Activated CD8-positive, alpha-beta T cell treated with anti-CD3 and anti-CD28 coated beads for 36 hours (primary cell): Measurements from ENCODE around the gene RBFOX1. TPM values are rescaled to one million over a fixed set of nuclear protein-coding genes. Genes with fewer than 3 reads are reported as not detected.

Experiments used
- ATAC-seq: fragments of 200-7000 bp; cut with Tn5 transposase; one replicate; pipeline ENCODE4 v1.10.0; 2021; ENCODE audit warnings: mild to moderate bottlenecking, moderate library complexity
- CTCF ChIA-PET: fragments of 350-600 bp; sonication (Branson Sonifier 250); formaldehyde crosslinking; loops from one replicate; lab custom pipeline; 2021; ENCODE audit warnings: antibody characterized with exemption; lab: Charles Lee
- POLR2A ChIA-PET: fragments of 350-600 bp; sonication (Branson Sonifier 250); formaldehyde crosslinking; loops from one replicate; lab custom pipeline; 2021; ENCODE audit warnings: antibody characterized with exemption; lab: Charles Lee
- DNase-seq: peaks from one replicate; pipeline ENCODE4 v3.0.0-alpha.2; 2020
- H3K27ac Mint-ChIP-seq: one replicate; pipeline ENCODE4 v1.8.0; 2021; ENCODE audit warnings: mild to moderate bottlenecking, mixed read lengths
- H3K27me3 Mint-ChIP-seq: one replicate; pipeline ENCODE4 v1.8.0; 2021; ENCODE audit warnings: mixed read lengths
- H3K36me3 Mint-ChIP-seq: one replicate; pipeline ENCODE4 v1.8.0; 2021; ENCODE audit warnings: low read depth, mixed read lengths
- H3K4me1 Mint-ChIP-seq: one replicate; pipeline ENCODE4 v1.8.0; 2021; ENCODE audit warnings: low read depth, mixed read lengths
- H3K4me3 Mint-ChIP-seq: one replicate; pipeline ENCODE4 v1.8.0; 2021; ENCODE audit warnings: mild to moderate bottlenecking, moderate library complexity, mixed read lengths
- H3K9me3 Mint-ChIP-seq: one replicate; pipeline ENCODE4 v1.8.0; 2021; ENCODE audit warnings: mixed read lengths
- CTCF ChIP-seq: fragments of 200-600 bp; IDR thresholded peaks from one replicate; pipeline ENCODE4 v1.8.0; 2022; ENCODE audit warnings: antibody characterized with exemption, mild to moderate bottlenecking
- intact Hi-C: fragments of 100-400 bp; cut with micrococcal nuclease; formaldehyde crosslinking; loops from one replicate; pipeline ENCODE4 v1.10.0; 2022
- total RNA-seq, 2 experiments: library from RNA; stranded (reverse); gene quantifications; one replicate each; pipeline ENCODE4 v1.2.3, GENCODE V29; 2021

Gene RBFOX1
- total RNA-seq, 2 experiments from 2014 or later = not detected

- no peak overlapping the region for H3K27ac Mint-ChIP-seq
- TF ChIP-seq CTCF = no peak
- no peaks in the 10 kb centered on the region for H3K4me1 Mint-ChIP-seq
- POLR2A ChIA-PET = no interaction called here
- H3K4me3 Mint-ChIP-seq = no peak overlapping the region
- no peaks in the 10 kb centered on the region for H3K27me3 Mint-ChIP-seq
- no peaks in the 10 kb centered on the region for H3K36me3 Mint-ChIP-seq
- DNase-seq = no peak
- CTCF ChIA-PET = no interaction called here
- ATAC-seq = no peak
- intact Hi-C loops = no loop called here
- H3K9me3 Mint-ChIP-seq = peaks cover 5% of the 10 kb centered on the region
These were observed 246.8 kb downstream of the RBFOX1 start for GRCh38 chr16:7579454-7579853.

GRCh38 chr16:7581175-7581574 is 248.5 kb downstream of the RBFOX1 start:
- H3K27ac Mint-ChIP-seq = no peak overlapping the region
- no peak for DNase-seq
- no peak overlapping the region for H3K4me3 Mint-ChIP-seq
- no peak for ATAC-seq
- intact Hi-C loops = no loop called here
- peaks cover 9% of the 10 kb centered on the region for H3K9me3 Mint-ChIP-seq
- no peak for TF ChIP-seq CTCF
- POLR2A ChIA-PET = no interaction called here
- no peaks in the 10 kb centered on the region for H3K27me3 Mint-ChIP-seq
- no peaks in the 10 kb centered on the region for H3K36me3 Mint-ChIP-seq
- no peaks in the 10 kb centered on the region for H3K4me1 Mint-ChIP-seq
- CTCF ChIA-PET = no interaction called here

- H3K9me3 Mint-ChIP-seq = peaks cover 9% of the 10 kb centered on the region
- ChIA-PET CTCF (no interaction called here), POLR2A (no interaction called here)
- H3K4me1 Mint-ChIP-seq = no peaks in the 10 kb centered on the region
- ATAC-seq = no peak
- intact Hi-C loops = no loop called here
- no peak for TF ChIP-seq CTCF
- H3K27ac Mint-ChIP-seq = no peak overlapping the region
- no peak for DNase-seq
- H3K36me3 Mint-ChIP-seq = no peaks in the 10 kb centered on the region
- no peak overlapping the region for H3K4me3 Mint-ChIP-seq
- H3K27me3 Mint-ChIP-seq = no peaks in the 10 kb centered on the region
These were observed 250.8 kb downstream of the RBFOX1 start for GRCh38 chr16:7583396-7583795.

GRCh38 chr16:7584561-7584960 is 251.9 kb downstream of the RBFOX1 start:
- DNase-seq (no peak), ATAC-seq (no peak)
- POLR2A ChIA-PET = no interaction called here
- Mint-ChIP-seq H3K9me3 (peaks cover 9% of the 10 kb centered on the region), H3K4me3 (no peak overlapping the region), H3K27ac (no peak overlapping the region), H3K36me3 (no peaks in the 10 kb centered on the region), H3K27me3 (no peaks in the 10 kb centered on the region), H3K4me1 (no peaks in the 10 kb centered on the region)
- intact Hi-C loops = no loop called here
- CTCF ChIA-PET = no interaction called here
- TF ChIP-seq CTCF = no peak

- DNase-seq = no peak
- H3K9me3 Mint-ChIP-seq = peaks cover 9% of the 10 kb centered on the region
- no peak for ATAC-seq
- CTCF ChIA-PET = no interaction called here
- H3K36me3 Mint-ChIP-seq = no peaks in the 10 kb centered on the region
- intact Hi-C loops = no loop called here
- TF ChIP-seq CTCF = no peak
- H3K4me3 Mint-ChIP-seq = no peak overlapping the region
- no peaks in the 10 kb centered on the region for H3K27me3 Mint-ChIP-seq
- POLR2A ChIA-PET = no interaction called here
- no peaks in the 10 kb centered on the region for H3K4me1 Mint-ChIP-seq
- no peak overlapping the region for H3K27ac Mint-ChIP-seq
These were observed 253.1 kb downstream of the RBFOX1 start for GRCh38 chr16:7585705-7586104.
